IMR-90 (cell line): ENCODE results near the gene SCGB1C2. TPM values are rescaled to one million over a fixed set of nuclear protein-coding genes. Genes with fewer than 3 reads are reported as not detected.

Experiments
- ATAC-seq: fragments of 200-7000 bp; cut with Tn5 transposase; 2 replicates; pipeline ENCODE4 v1.9.1; 2020; ENCODE audit warnings: low read depth, mild to moderate bottlenecking, moderate library complexity
- BruUV-seq: library from RNA; stranded (reverse); fragments of 400-500 nt; replicated peaks from 2 replicates; lab custom pipeline; 2021; lab: Mats Ljungman, UMichigan
- CTCF ChIA-PET: fragments of 300-600 bp; formaldehyde crosslinking; extraction: SDS; loops from one replicate; lab custom pipeline; 2021; ENCODE audit warnings: antibody characterized with exemption; lab: Yijun Ruan, JAX
- POLR2A ChIA-PET: fragments of 300-600 bp; sonication (Branson Sonifier 250); formaldehyde crosslinking; loops from one replicate; lab custom pipeline; 2022; ENCODE audit warnings: antibody characterized with exemption; ENCODE audit not compliant: unreplicated experiment; lab: Charles Lee
- DNase-seq: peaks from one replicate; pipeline ENCODE4 v3.0.0; 2013
- H2AFZ ChIP-seq: replicated peaks from 2 replicates; pipeline ENCODE3; 2013; ENCODE audit warnings: low read length, mild to moderate bottlenecking; ENCODE audit not compliant: poor library complexity
- H2AK5ac ChIP-seq: 2 replicates; pipeline ENCODE4 v1.6.1; 2013; ENCODE audit warnings: low read depth, low read length, inconsistent platforms
- H2AK9ac ChIP-seq: replicated peaks from 2 replicates; pipeline ENCODE3; 2013; ENCODE audit warnings: mild to moderate bottlenecking, low read depth, low read length, moderate library complexity; ENCODE audit not compliant: poor library complexity
- H2BK120ac ChIP-seq: 2 replicates; pipeline ENCODE4 v1.6.1; 2013; ENCODE audit warnings: low read depth, low read length, inconsistent platforms
- H2BK15ac ChIP-seq: 3 replicates; pipeline ENCODE4 v1.6.1; 2013; ENCODE audit warnings: low read depth, low read length, inconsistent platforms
- H2BK20ac ChIP-seq: 2 replicates; pipeline ENCODE4 v1.6.1; 2013; ENCODE audit warnings: low read depth, mild to moderate bottlenecking, inconsistent platforms, low read length, moderate library complexity
- H2BK5ac ChIP-seq: 2 replicates; pipeline ENCODE4 v1.6.1; 2013; ENCODE audit warnings: mild to moderate bottlenecking, low read depth, low read length, inconsistent platforms; ENCODE audit not compliant: poor library complexity, severe bottlenecking
- H3K14ac ChIP-seq: replicated peaks from 2 replicates; pipeline ENCODE4 v1.6.1; 2013; ENCODE audit warnings: low read depth, low read length, inconsistent platforms
- H3K18ac ChIP-seq: 2 replicates; pipeline ENCODE4 v1.6.1; 2013; ENCODE audit warnings: low read depth, low read length, control low read depth
- H3K23ac ChIP-seq: 2 replicates; pipeline ENCODE4 v1.6.1; 2013; ENCODE audit warnings: low read depth, low read length, inconsistent platforms
- H3K27ac ChIP-seq: 2 replicates; pipeline ENCODE4 v1.5.1; 2013; ENCODE audit warnings: mild to moderate bottlenecking, control low read depth, low read length; ENCODE audit not compliant: insufficient read depth
- H3K27me3 ChIP-seq: 2 replicates; pipeline ENCODE4 v1.6.1; 2013; ENCODE audit warnings: low read length; ENCODE audit not compliant: control insufficient read depth, insufficient read depth
- H3K36me3 ChIP-seq: 2 replicates; pipeline ENCODE4 v1.6.1; 2013; ENCODE audit warnings: low read length, mixed read lengths; ENCODE audit not compliant: control insufficient read depth, insufficient read depth
- H3K4ac ChIP-seq: 2 replicates; pipeline ENCODE4 v1.6.1; 2013; ENCODE audit warnings: low read depth, low read length, inconsistent platforms
- H3K4me1 ChIP-seq: 2 replicates; pipeline ENCODE4 v1.6.1; 2013; ENCODE audit warnings: low read length, mixed read lengths; ENCODE audit not compliant: control insufficient read depth, insufficient read depth
- H3K4me2 ChIP-seq: 2 replicates; pipeline ENCODE4 v1.6.1; 2013; ENCODE audit warnings: low read depth, mild to moderate bottlenecking, control low read depth, low read length, moderate library complexity
- H3K4me3 ChIP-seq: 2 replicates; pipeline ENCODE4 v1.5.1; 2013; ENCODE audit warnings: low read depth, mild to moderate bottlenecking, control low read depth, low read length, moderate library complexity; ENCODE audit not compliant: insufficient read depth
- H3K56ac ChIP-seq: 2 replicates; pipeline ENCODE4 v1.6.1; 2013; ENCODE audit warnings: low read length, inconsistent platforms; ENCODE audit not compliant: insufficient read depth; ENCODE audit errors: extremely low read depth
- H3K79me1 ChIP-seq, 2 experiments: 2 replicates each; pipeline ENCODE4 v1.6.1; 2013; ENCODE audit warnings: low read length in 2 of 2, inconsistent platforms in 1 of 2, low read depth in 1 of 2
- H3K9ac ChIP-seq: 2 replicates; pipeline ENCODE4 v1.6.1; 2013; ENCODE audit warnings: low read depth, low read length, control low read depth
- H3K9me1 ChIP-seq: 2 replicates; pipeline ENCODE4 v1.6.1; 2013; ENCODE audit warnings: low read length, inconsistent platforms; ENCODE audit not compliant: insufficient read depth
- H3K9me3 ChIP-seq: 2 replicates; pipeline ENCODE4 v1.6.1; 2013; ENCODE audit warnings: low read length; ENCODE audit not compliant: control insufficient read depth, insufficient read depth
- H4K20me1 ChIP-seq: 2 replicates; pipeline ENCODE4 v1.6.1; 2013; ENCODE audit warnings: low read length, inconsistent platforms; ENCODE audit not compliant: insufficient read depth
- H4K5ac ChIP-seq: 2 replicates; pipeline ENCODE4 v1.6.1; 2013; ENCODE audit warnings: mild to moderate bottlenecking, low read depth, low read length, control low read depth
- H4K8ac ChIP-seq, 2 experiments: 2 replicates each; pipeline ENCODE4 v1.6.1; 2013; ENCODE audit warnings: low read depth in 2 of 2, low read length in 2 of 2, control low read depth in 1 of 2, inconsistent platforms in 1 of 2
- H4K91ac ChIP-seq: 2 replicates; pipeline ENCODE4 v1.6.1; 2013; ENCODE audit warnings: low read depth, low read length, inconsistent platforms; ENCODE audit not compliant: insufficient read depth
- BHLHE40 ChIP-seq: fragments of 150-350 bp; IDR thresholded peaks from 2 replicates; pipeline ENCODE4 v1.6.1; 2016; ENCODE audit warnings: mild to moderate bottlenecking, low read depth, low read length
- FOS ChIP-seq: fragments of 150-350 bp; IDR thresholded peaks from 2 replicates; pipeline ENCODE4 v1.6.1; 2016; ENCODE audit warnings: low read depth, low read length
- whole genome bisulfite sequencing, 2 experiments: methylation state at CpG; one replicate each; pipeline versions ENCODE4 v1.1.5 to v1.1.7; 2013; ENCODE audit warnings: missing lambda C conversion rate in 2 of 2; ENCODE audit not compliant: insufficient read length in 1 of 2; ENCODE audit errors: extremely low coverage in 2 of 2; 5-methylcytosine and 5-hydroxymethylcytosine counted together
- dilution Hi-C: fragments of 300-500 bp; cut with HindIII; formaldehyde crosslinking; loops from one replicate; pipeline ENCODE4 v1.14.3; 2018; ENCODE audit warnings: low sequenced_read_pairs; ENCODE audit not compliant: unreplicated experiment
- in situ Hi-C: fragments of 300-500 bp; cut with MboI; formaldehyde crosslinking; loops from 3 replicates; pipeline ENCODE4 v1.14.3; 2019; ENCODE audit warnings: low sequenced_read_pairs, inconsistent platforms, mixed read lengths
- intact Hi-C: fragments of 100-400 bp; cut with micrococcal nuclease; formaldehyde crosslinking; loops from 2 replicates; pipeline ENCODE4 v1.10.0; 2022
- polyA plus RNA-seq, 3 experiments: library from polyadenylated mRNA; depleted of rRNA; stranded (reverse); fragments of >200 nt; gene quantifications; 2 replicates each; pipeline ENCODE4 v1.2.3, GENCODE V29; 2012; ENCODE audit warnings: low replicate concordance in 1 of 3
- total RNA-seq: library from RNA; depleted of rRNA; stranded (reverse); fragments of >200 nt; gene quantifications from 2 replicates; pipeline ENCODE4 v1.2.3, GENCODE V29; 2012

Gene SCGB1C2
- total and polyA plus RNA-seq, 2 of the 4 experiments (the other 2 are of a cell fraction) = not detected

DNA sequence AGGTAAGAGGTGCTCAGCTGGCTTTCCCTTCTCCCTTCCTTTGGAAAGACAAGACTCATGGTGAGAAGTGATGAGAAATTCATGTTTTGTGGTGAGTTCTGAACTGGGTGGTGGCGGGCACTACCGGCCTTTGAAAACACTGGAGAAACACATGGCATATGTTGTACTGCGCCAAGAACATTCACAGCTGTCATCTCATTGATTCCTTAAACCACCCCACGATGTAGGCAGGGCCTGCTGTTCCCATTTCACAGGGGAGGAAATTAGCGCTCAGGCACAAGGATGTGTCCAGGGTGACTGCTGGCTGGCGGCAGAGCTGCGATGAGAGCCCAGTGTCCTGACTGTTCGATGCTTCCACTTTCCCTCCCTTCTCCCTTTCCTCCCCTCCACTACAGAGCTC lies 45.7 kb downstream of the SCGB1C2 start:
- Histone ChIP-seq H3K27ac (no peak overlapping the region), H3K4me1 (no peaks in the 10 kb centered on the region), H2AK9ac (no peak overlapping the region), H3K9me3 (no peaks in the 10 kb centered on the region), H4K8ac (no peak overlapping the region), H3K79me1 (no peaks in the 10 kb centered on the region), H2BK5ac (no peak overlapping the region), H3K56ac (no peak overlapping the region), H3K9me1 (no peaks in the 10 kb centered on the region), H4K5ac (no peak overlapping the region), H2BK20ac (no peak overlapping the region), H3K4me2 (no peak overlapping the region), H3K4me3 (no peak overlapping the region), H2AFZ (no peak overlapping the region), H2AK5ac (no peak overlapping the region), H2BK15ac (no peak overlapping the region), H2BK120ac (no peak overlapping the region), H3K9ac (no peak overlapping the region), H3K36me3 (no peaks in the 10 kb centered on the region), H3K18ac (no peak overlapping the region), H4K91ac (no peak overlapping the region), H3K14ac (no peak overlapping the region), H4K20me1 (no peaks in the 10 kb centered on the region), H3K27me3 (peaks cover 58% of the 10 kb centered on the region), H3K4ac (no peak overlapping the region), H3K23ac (no peak overlapping the region)
- intact Hi-C loops (no loop called here), in situ Hi-C loops (no loop called here), dilution Hi-C loops (no loop called here)
- BruUV-seq = no TSS peak
- POLR2A ChIA-PET = no interaction called here
- TF ChIP-seq FOS = no peak
- no peak for TF ChIP-seq BHLHE40
- DNase-seq (no peak), ATAC-seq (no peak)
- WGBS, 2 experiments = 62% methylated on average over 2 of the region's 8 CpGs; no CpG with 5 or more reads in 1 of the 2 experiments
- CTCF ChIA-PET = interaction anchor here (1.0 kb wide), 1 partner anchor 13 kb away, joined by 3 read pairs; no protein-coding TSS in a partner anchor
